HFFc6 (cell line): ENCODE results near the gene FAF2. TPM values are rescaled to one million over a fixed set of nuclear protein-coding genes. Genes with fewer than 3 reads are reported as not detected.

Source experiments
- DNase-seq: peaks from one replicate; pipeline ENCODE4 v3.0.0-alpha.2; 2018
- H3K27ac Mint-ChIP-seq: 2 replicates; pipeline ENCODE4 v1.8.0; 2020; ENCODE audit warnings: mild to moderate bottlenecking, mixed read lengths
- H3K27me3 Mint-ChIP-seq: 2 replicates; pipeline ENCODE4 v1.8.0; 2021; ENCODE audit warnings: mild to moderate bottlenecking, moderate library complexity, mixed read lengths; ENCODE audit not compliant: insufficient read depth
- H3K36me3 Mint-ChIP-seq: 2 replicates; pipeline ENCODE4 v1.8.0; 2021; ENCODE audit warnings: low read depth, mixed read lengths
- H3K4me1 Mint-ChIP-seq: 2 replicates; pipeline ENCODE4 v1.8.0; 2020; ENCODE audit warnings: low read depth, mixed read lengths
- H3K4me3 Mint-ChIP-seq: 2 replicates; pipeline ENCODE4 v1.8.0; 2020; ENCODE audit warnings: mild to moderate bottlenecking, moderate library complexity, mixed read lengths
- H3K9me3 Mint-ChIP-seq: 2 replicates; pipeline ENCODE4 v1.8.0; 2020; ENCODE audit warnings: mild to moderate bottlenecking, mixed read lengths
- CTCF ChIP-seq: fragments of 200-600 bp; sonication (generic); IDR thresholded peaks from 2 replicates; pipeline ENCODE4 v1.5.0; 2021; ENCODE audit warnings: antibody characterized with exemption, mild to moderate bottlenecking
- total RNA-seq, 6 experiments: library from RNA; stranded (reverse); fragmentation: NEBNext Ultra II Directional; extraction: Animal tissue kit (Norgen Biotek cat#: 25700); gene quantifications; 2 replicates in 1 of 6; 3 replicates in 5 of 6; pipeline ENCODE4 v1.2.3, GENCODE V29; 2021

Gene FAF2
- total RNA-seq, 6 experiments from 2014 or later, result 43.4 to 53.1 (median 49.3) TPM

GRCh38 chr5:176410486-176411180 is 37.6 kb upstream of the FAF2 start:
- peaks cover 51% of the 10 kb centered on the region for H3K4me1 Mint-ChIP-seq

GRCh38 chr5:176412517-176413254 is 35.5 kb upstream of the FAF2 start:
- H3K27me3 Mint-ChIP-seq, result no peaks in the 10 kb centered on the region; the same call in none of the 2 replicates
- peak overlapping the region; percentile 94 for H3K4me3 Mint-ChIP-seq
- H3K4me1 Mint-ChIP-seq, result peaks cover 59% of the 10 kb centered on the region
- no peaks in the 10 kb centered on the region for H3K9me3 Mint-ChIP-seq
- TF ChIP-seq CTCF, result no peak
- H3K36me3 Mint-ChIP-seq, result peaks cover 21% of the 10 kb centered on the region
- DNase-seq, result no peak
- peak overlapping the region; percentile 75 for H3K27ac Mint-ChIP-seq

More at GRCh38 chr5:176410486-176411180, 37.6 kb upstream of the FAF2 start:
- no peak for DNase-seq
- Mint-ChIP-seq H3K27ac (no peak overlapping the region), H3K4me3 (no peak overlapping the region), H3K27me3 (no peaks in the 10 kb centered on the region; the same call in none of the 2 replicates), H3K36me3 (peaks cover 28% of the 10 kb centered on the region), H3K9me3 (no peaks in the 10 kb centered on the region)
- no peak for TF ChIP-seq CTCF

GRCh38 chr5:176413255-176413565 is 35.0 kb upstream of the FAF2 start:
- H3K27me3 Mint-ChIP-seq, result peaks cover 1% of the 10 kb centered on the region
- H3K9me3 Mint-ChIP-seq, result no peaks in the 10 kb centered on the region
- TF ChIP-seq CTCF, result no peak
- peak; percentile 33 for DNase-seq
- peak overlapping the region; percentile 75 for H3K27ac Mint-ChIP-seq
- peaks cover 59% of the 10 kb centered on the region for H3K4me1 Mint-ChIP-seq
- peak overlapping the region; percentile 94 for H3K4me3 Mint-ChIP-seq
- H3K36me3 Mint-ChIP-seq, result peaks cover 21% of the 10 kb centered on the region

GRCh38 chr5:176413709-176414191 is 34.4 kb upstream of the FAF2 start:
- H3K27me3 Mint-ChIP-seq, result peaks cover 1% of the 10 kb centered on the region
- peaks cover 21% of the 10 kb centered on the region for H3K36me3 Mint-ChIP-seq
- no peak for TF ChIP-seq CTCF
- peak overlapping the region; percentile 75 for H3K27ac Mint-ChIP-seq
- H3K4me3 Mint-ChIP-seq, result peak overlapping the region; percentile 94
- H3K9me3 Mint-ChIP-seq, result no peaks in the 10 kb centered on the region
- H3K4me1 Mint-ChIP-seq, result peaks cover 59% of the 10 kb centered on the region
- no peak for DNase-seq

- Mint-ChIP-seq H3K9me3 (no peaks in the 10 kb centered on the region), H3K27ac (peak overlapping the region; percentile 84), H3K4me3 (peak overlapping the region; percentile 94), H3K36me3 (peaks cover 20% of the 10 kb centered on the region), H3K27me3 (peaks cover 6% of the 10 kb centered on the region), H3K4me1 (peaks cover 59% of the 10 kb centered on the region)
- TF ChIP-seq CTCF, result no peak
- DNase-seq, result no peak
Measured at GRCh38 chr5:176414704-176415103, 33.5 kb upstream of the FAF2 start.
